Fibroblast of lung (primary cell): ENCODE data around the gene TBL1XR1.

Source experiments
- EZH2 ChIP-seq: IDR thresholded peaks from 2 replicates; pipeline ENCODE4 v1.5.1; 2012; ENCODE audit warnings: low read length, control low read depth, mild to moderate bottlenecking; ENCODE audit errors: missing control alignments
- TF ChIP-seq, protein P1 (sequence below), 2 donors: IDR thresholded peaks in 1 of 2; conservative IDR thresholded peaks in 1 of 2; 1 replicate in 1 of 2; 2 replicates in 1 of 2; pipeline ENCODE4 v1.5.1; 2011 to 2012; ENCODE audit warnings: low read length in 2 of 2, control low read depth in 1 of 2, inconsistent platforms in 1 of 2, low read depth in 1 of 2, mild to moderate bottlenecking in 1 of 2

GRCh38 chr3:177212278-177212610 is 15.0 kb upstream of the TBL1XR1 start:
- TF ChIP-seq EZH2 = no peak
- TF ChIP-seq, protein P1, sequence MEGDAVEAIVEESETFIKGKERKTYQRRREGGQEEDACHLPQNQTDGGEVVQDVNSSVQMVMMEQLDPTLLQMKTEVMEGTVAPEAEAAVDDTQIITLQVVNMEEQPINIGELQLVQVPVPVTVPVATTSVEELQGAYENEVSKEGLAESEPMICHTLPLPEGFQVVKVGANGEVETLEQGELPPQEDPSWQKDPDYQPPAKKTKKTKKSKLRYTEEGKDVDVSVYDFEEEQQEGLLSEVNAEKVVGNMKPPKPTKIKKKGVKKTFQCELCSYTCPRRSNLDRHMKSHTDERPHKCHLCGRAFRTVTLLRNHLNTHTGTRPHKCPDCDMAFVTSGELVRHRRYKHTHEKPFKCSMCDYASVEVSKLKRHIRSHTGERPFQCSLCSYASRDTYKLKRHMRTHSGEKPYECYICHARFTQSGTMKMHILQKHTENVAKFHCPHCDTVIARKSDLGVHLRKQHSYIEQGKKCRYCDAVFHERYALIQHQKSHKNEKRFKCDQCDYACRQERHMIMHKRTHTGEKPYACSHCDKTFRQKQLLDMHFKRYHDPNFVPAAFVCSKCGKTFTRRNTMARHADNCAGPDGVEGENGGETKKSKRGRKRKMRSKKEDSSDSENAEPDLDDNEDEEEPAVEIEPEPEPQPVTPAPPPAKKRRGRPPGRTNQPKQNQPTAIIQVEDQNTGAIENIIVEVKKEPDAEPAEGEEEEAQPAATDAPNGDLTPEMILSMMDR (conservative IDR thresholded peaks at IDR 0.05 in 1 of 2, IDR thresholded peaks at IDR 0.05 in 1 of 2; ENCODE audit: low read depth in 1 of 2, low read length in 2 of 2) = no peak
